IMR-90 (cell line): ENCODE data around the gene CLRN3. TPM values are rescaled to one million over a fixed set of nuclear protein-coding genes. Genes with fewer than 3 reads are reported as not detected.

Experiments
- ATAC-seq: fragments of 200-7000 bp; cut with Tn5 transposase; 2 replicates; pipeline ENCODE4 v1.9.1; 2020; ENCODE audit warnings: low read depth, mild to moderate bottlenecking, moderate library complexity
- BruUV-seq: library from RNA; stranded (reverse); fragments of 400-500 nt; replicated peaks from 2 replicates; lab custom pipeline; 2021; lab: Mats Ljungman, UMichigan
- CTCF ChIA-PET: fragments of 300-600 bp; formaldehyde crosslinking; extraction: SDS; loops from one replicate; lab custom pipeline; 2021; ENCODE audit warnings: antibody characterized with exemption; lab: Yijun Ruan, JAX
- POLR2A ChIA-PET: fragments of 300-600 bp; sonication (Branson Sonifier 250); formaldehyde crosslinking; loops from one replicate; lab custom pipeline; 2022; ENCODE audit warnings: antibody characterized with exemption; ENCODE audit not compliant: unreplicated experiment; lab: Charles Lee
- DNase-seq: peaks from one replicate; pipeline ENCODE4 v3.0.0; 2013
- H2AFZ ChIP-seq: replicated peaks from 2 replicates; pipeline ENCODE3; 2013; ENCODE audit warnings: low read length, mild to moderate bottlenecking; ENCODE audit not compliant: poor library complexity
- H2AK5ac ChIP-seq: 2 replicates; pipeline ENCODE4 v1.6.1; 2013; ENCODE audit warnings: low read depth, low read length, inconsistent platforms
- H2AK9ac ChIP-seq: replicated peaks from 2 replicates; pipeline ENCODE3; 2013; ENCODE audit warnings: mild to moderate bottlenecking, low read depth, low read length, moderate library complexity; ENCODE audit not compliant: poor library complexity
- H2BK120ac ChIP-seq: 2 replicates; pipeline ENCODE4 v1.6.1; 2013; ENCODE audit warnings: low read depth, low read length, inconsistent platforms
- H2BK15ac ChIP-seq: 3 replicates; pipeline ENCODE4 v1.6.1; 2013; ENCODE audit warnings: low read depth, low read length, inconsistent platforms
- H2BK20ac ChIP-seq: 2 replicates; pipeline ENCODE4 v1.6.1; 2013; ENCODE audit warnings: low read depth, mild to moderate bottlenecking, inconsistent platforms, low read length, moderate library complexity
- H2BK5ac ChIP-seq: 2 replicates; pipeline ENCODE4 v1.6.1; 2013; ENCODE audit warnings: mild to moderate bottlenecking, low read depth, low read length, inconsistent platforms; ENCODE audit not compliant: poor library complexity, severe bottlenecking
- H3K14ac ChIP-seq: replicated peaks from 2 replicates; pipeline ENCODE4 v1.6.1; 2013; ENCODE audit warnings: low read depth, low read length, inconsistent platforms
- H3K18ac ChIP-seq: 2 replicates; pipeline ENCODE4 v1.6.1; 2013; ENCODE audit warnings: low read depth, low read length, control low read depth
- H3K23ac ChIP-seq: 2 replicates; pipeline ENCODE4 v1.6.1; 2013; ENCODE audit warnings: low read depth, low read length, inconsistent platforms
- H3K27ac ChIP-seq: 2 replicates; pipeline ENCODE4 v1.5.1; 2013; ENCODE audit warnings: mild to moderate bottlenecking, control low read depth, low read length; ENCODE audit not compliant: insufficient read depth
- H3K27me3 ChIP-seq: 2 replicates; pipeline ENCODE4 v1.6.1; 2013; ENCODE audit warnings: low read length; ENCODE audit not compliant: control insufficient read depth, insufficient read depth
- H3K36me3 ChIP-seq: 2 replicates; pipeline ENCODE4 v1.6.1; 2013; ENCODE audit warnings: low read length, mixed read lengths; ENCODE audit not compliant: control insufficient read depth, insufficient read depth
- H3K4ac ChIP-seq: 2 replicates; pipeline ENCODE4 v1.6.1; 2013; ENCODE audit warnings: low read depth, low read length, inconsistent platforms
- H3K4me1 ChIP-seq: 2 replicates; pipeline ENCODE4 v1.6.1; 2013; ENCODE audit warnings: low read length, mixed read lengths; ENCODE audit not compliant: control insufficient read depth, insufficient read depth
- H3K4me2 ChIP-seq: 2 replicates; pipeline ENCODE4 v1.6.1; 2013; ENCODE audit warnings: low read depth, mild to moderate bottlenecking, control low read depth, low read length, moderate library complexity
- H3K4me3 ChIP-seq: 2 replicates; pipeline ENCODE4 v1.5.1; 2013; ENCODE audit warnings: low read depth, mild to moderate bottlenecking, control low read depth, low read length, moderate library complexity; ENCODE audit not compliant: insufficient read depth
- H3K56ac ChIP-seq: 2 replicates; pipeline ENCODE4 v1.6.1; 2013; ENCODE audit warnings: low read length, inconsistent platforms; ENCODE audit not compliant: insufficient read depth; ENCODE audit errors: extremely low read depth
- H3K79me1 ChIP-seq, 2 experiments: 2 replicates each; pipeline ENCODE4 v1.6.1; 2013; ENCODE audit warnings: low read length in 2 of 2, inconsistent platforms in 1 of 2, low read depth in 1 of 2
- H3K9ac ChIP-seq: 2 replicates; pipeline ENCODE4 v1.6.1; 2013; ENCODE audit warnings: low read depth, low read length, control low read depth
- H3K9me1 ChIP-seq: 2 replicates; pipeline ENCODE4 v1.6.1; 2013; ENCODE audit warnings: low read length, inconsistent platforms; ENCODE audit not compliant: insufficient read depth
- H3K9me3 ChIP-seq: 2 replicates; pipeline ENCODE4 v1.6.1; 2013; ENCODE audit warnings: low read length; ENCODE audit not compliant: control insufficient read depth, insufficient read depth
- H4K20me1 ChIP-seq: 2 replicates; pipeline ENCODE4 v1.6.1; 2013; ENCODE audit warnings: low read length, inconsistent platforms; ENCODE audit not compliant: insufficient read depth
- H4K5ac ChIP-seq: 2 replicates; pipeline ENCODE4 v1.6.1; 2013; ENCODE audit warnings: mild to moderate bottlenecking, low read depth, low read length, control low read depth
- H4K8ac ChIP-seq, 2 experiments: 2 replicates each; pipeline ENCODE4 v1.6.1; 2013; ENCODE audit warnings: low read depth in 2 of 2, low read length in 2 of 2, control low read depth in 1 of 2, inconsistent platforms in 1 of 2
- H4K91ac ChIP-seq: 2 replicates; pipeline ENCODE4 v1.6.1; 2013; ENCODE audit warnings: low read depth, low read length, inconsistent platforms; ENCODE audit not compliant: insufficient read depth
- RAD21 ChIP-seq: IDR thresholded peaks from 2 replicates; pipeline ENCODE4 v1.6.1; 2012; ENCODE audit warnings: low read length, improper control_type of control experiment
- WGBS, 2 experiments: methylation state at CpG; one replicate each; pipeline versions ENCODE4 v1.1.5 to v1.1.7; 2013; ENCODE audit warnings: missing lambda C conversion rate in 2 of 2; ENCODE audit not compliant: insufficient read length in 1 of 2; ENCODE audit errors: extremely low coverage in 2 of 2; 5-methylcytosine and 5-hydroxymethylcytosine counted together
- dilution Hi-C: fragments of 300-500 bp; cut with HindIII; formaldehyde crosslinking; loops from one replicate; pipeline ENCODE4 v1.14.3; 2018; ENCODE audit warnings: low sequenced_read_pairs; ENCODE audit not compliant: unreplicated experiment
- in situ Hi-C: fragments of 300-500 bp; cut with MboI; formaldehyde crosslinking; loops from 3 replicates; pipeline ENCODE4 v1.14.3; 2019; ENCODE audit warnings: low sequenced_read_pairs, inconsistent platforms, mixed read lengths
- intact Hi-C: fragments of 100-400 bp; cut with micrococcal nuclease; formaldehyde crosslinking; loops from 2 replicates; pipeline ENCODE4 v1.10.0; 2022
- polyA plus RNA-seq, 3 experiments: library from polyadenylated mRNA; depleted of rRNA; stranded (reverse); fragments of >200 nt; gene quantifications; 2 replicates each; pipeline ENCODE4 v1.2.3, GENCODE V29; 2012; ENCODE audit warnings: low replicate concordance in 1 of 3
- total RNA-seq: library from RNA; depleted of rRNA; stranded (reverse); fragments of >200 nt; gene quantifications from 2 replicates; pipeline ENCODE4 v1.2.3, GENCODE V29; 2012
- TF ChIP-seq, protein P1 (sequence below): fragments of 150-350 bp; IDR thresholded peaks from 2 replicates; pipeline ENCODE4 v1.6.1; 2016; ENCODE audit warnings: low read depth, mild to moderate bottlenecking, low read length, moderate library complexity, borderline replicate concordance

CLRN3 gene
- total and polyA plus RNA-seq, 2 of the 4 experiments (the other 2 are of a cell fraction) = not detected

DNA sequence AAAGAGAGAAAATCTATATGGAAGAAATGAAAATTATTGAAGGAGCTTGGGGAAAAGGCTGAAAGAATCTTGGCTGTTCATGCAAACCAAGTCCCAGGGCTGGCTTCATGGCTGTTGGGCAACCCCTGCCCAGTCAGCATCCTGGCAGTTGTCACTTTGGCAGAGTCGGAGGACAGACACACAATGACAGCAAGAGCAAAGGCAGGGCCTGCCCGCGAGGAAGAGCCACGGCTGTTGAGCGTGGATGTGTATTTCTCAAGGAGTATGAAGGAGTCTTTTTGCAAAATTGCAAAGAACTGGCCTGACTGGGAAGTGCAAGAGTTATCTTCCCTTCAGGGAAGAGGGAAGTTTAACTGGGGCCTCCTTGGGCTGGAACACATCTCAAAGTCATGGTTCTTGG, 25.8 kb upstream of the CLRN3 start:
- H2BK20ac ChIP-seq = no peak overlapping the region
- BruUV-seq = no TSS peak
- H2BK15ac ChIP-seq = no peak overlapping the region
- H3K79me1 ChIP-seq = no peaks in the 10 kb centered on the region; a peak in 1 of 4 replicates
- H2BK120ac ChIP-seq = no peak overlapping the region
- no peaks in the 10 kb centered on the region; the same call in 1 of the 2 replicates for H3K9me1 ChIP-seq
- H3K4me3 ChIP-seq = no peak overlapping the region
- WGBS, 2 experiments = 92% methylated on average over 5 of the region's 5 CpGs; no CpG with 5 or more reads in 1 of the 2 experiments
- H3K9ac ChIP-seq = no peak overlapping the region
- no peak overlapping the region for H3K4ac ChIP-seq
- H3K18ac ChIP-seq = no peak overlapping the region
- no peak overlapping the region for H2AFZ ChIP-seq
- in situ Hi-C loops = no loop called here
- H3K23ac ChIP-seq = no peak overlapping the region
- no peak overlapping the region for H4K5ac ChIP-seq
- intact Hi-C loops = no loop called here
- H2AK9ac ChIP-seq = no peak overlapping the region
- H3K4me2 ChIP-seq = no peak overlapping the region
- H3K9me3 ChIP-seq = no peaks in the 10 kb centered on the region
- dilution Hi-C loops = no loop called here
- no peak overlapping the region for H3K56ac ChIP-seq
- H3K27me3 ChIP-seq = no peaks in the 10 kb centered on the region
- ATAC-seq (no peak), DNase-seq (no peak)
- no peak overlapping the region for H4K8ac ChIP-seq
- no peak overlapping the region for H3K27ac ChIP-seq
- no peaks in the 10 kb centered on the region for H4K20me1 ChIP-seq
- ChIA-PET CTCF (interaction anchor here (0.6 kb wide), 1 partner anchor 291 kb away, joined by 4 read pairs; no protein-coding TSS in a partner anchor), POLR2A (no interaction called here)
- no peak for TF ChIP-seq RAD21
- TF ChIP-seq, protein P1, sequence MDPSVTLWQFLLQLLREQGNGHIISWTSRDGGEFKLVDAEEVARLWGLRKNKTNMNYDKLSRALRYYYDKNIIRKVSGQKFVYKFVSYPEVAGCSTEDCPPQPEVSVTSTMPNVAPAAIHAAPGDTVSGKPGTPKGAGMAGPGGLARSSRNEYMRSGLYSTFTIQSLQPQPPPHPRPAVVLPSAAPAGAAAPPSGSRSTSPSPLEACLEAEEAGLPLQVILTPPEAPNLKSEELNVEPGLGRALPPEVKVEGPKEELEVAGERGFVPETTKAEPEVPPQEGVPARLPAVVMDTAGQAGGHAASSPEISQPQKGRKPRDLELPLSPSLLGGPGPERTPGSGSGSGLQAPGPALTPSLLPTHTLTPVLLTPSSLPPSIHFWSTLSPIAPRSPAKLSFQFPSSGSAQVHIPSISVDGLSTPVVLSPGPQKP = no peak
- H3K4me1 ChIP-seq = peaks cover 5% of the 10 kb centered on the region; the same call in 1 of the 2 replicates
- H4K91ac ChIP-seq = no peak overlapping the region
- no peak overlapping the region for H3K14ac ChIP-seq
- H2BK5ac ChIP-seq = no peak overlapping the region
- no peak overlapping the region for H2AK5ac ChIP-seq
- H3K36me3 ChIP-seq = no peaks in the 10 kb centered on the region
